Measurements from ENCODE around the gene RERE. TPM values are rescaled to one million over a fixed set of nuclear protein-coding genes. Genes with fewer than 3 reads are reported as not detected.

Gene RERE
- total RNA-seq, 1 experiment from 2014 or later = 40.6 TPM

DNA sequence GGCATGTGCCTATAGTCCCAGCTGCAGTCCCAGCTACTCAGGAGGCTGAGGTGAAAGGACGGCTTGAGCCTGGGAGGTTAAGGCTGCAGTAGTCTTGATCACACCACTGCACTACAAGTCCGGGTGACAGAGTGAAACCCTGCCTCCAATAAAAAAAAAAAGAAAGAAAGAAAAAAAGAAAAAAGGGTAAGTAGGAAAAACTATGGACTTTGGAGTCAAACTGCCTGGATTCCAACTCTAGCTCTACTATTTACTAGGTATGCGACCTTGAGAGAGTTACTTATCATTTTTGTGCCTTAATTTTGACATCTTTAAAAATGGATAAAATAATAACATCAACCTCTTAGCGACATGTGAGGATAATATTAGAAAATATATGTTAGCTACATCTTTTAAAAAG is 348.7 kb downstream of the RERE start:
- Histone ChIP-seq H3K9me3 (ENCODE audit: control insufficient read depth in 1 of 2, insufficient read depth in 1 of 2, low read depth in 1 of 2, low read length in 2 of 2) (no peaks in the 10 kb centered on the region), H3K4me2 (ENCODE audit: low read length) (no peak overlapping the region), H3K27me3 (ENCODE audit: insufficient read depth, low read length) (no peaks in the 10 kb centered on the region), H2AFZ (ENCODE audit: low read depth, low read length, poor library complexity, severe bottlenecking) (no peak overlapping the region), H3K4me1 (ENCODE audit: control insufficient read depth in 1 of 2, insufficient read depth in 2 of 2, low read length in 2 of 2) (peaks cover 24 to 37% of the 10 kb centered on the region in 2 experiments), H3K27ac (ENCODE audit: low read depth, low read length) (no peak overlapping the region), H3K36me3 (ENCODE audit: control insufficient read depth in 1 of 2, insufficient read depth in 2 of 2, low read length in 2 of 2) (no peaks in the 10 kb centered on the region), H3K79me2 (ENCODE audit: insufficient read depth, low read length) (no peaks in the 10 kb centered on the region), H3K9ac (ENCODE audit: low read length) (no peak overlapping the region), H4K20me1 (ENCODE audit: insufficient read depth) (no peaks in the 10 kb centered on the region), H3K4me3 (replicated peaks in 1 of 2; ENCODE audit: low read depth in 1 of 2, low read length in 2 of 2) (no peak overlapping the region), H3K9me2 (ENCODE audit: insufficient read depth) (no peaks in the 10 kb centered on the region)
- ChIA-PET CTCF (no interaction called here), RAD21 (ENCODE audit: low non-redundant PET in 1 of 2, low total read pairs in 2 of 2, uncharacterized antibody in 2 of 2, unreplicated experiment in 2 of 2) (interaction anchor here in 1 of 2 experiments (0.6 kb wide), 1 partner anchor 257 kb away, joined by 7 read pairs; no protein-coding TSS in a partner anchor), POLR2A (no interaction called here)
- intact Hi-C loops (cut with micrococcal nuclease) = no loop called here
- ATAC-seq (no peak), DNase-seq (ENCODE audit: low read depth, low spot score) (no peak)
- BruUV-seq (replicated peaks) = no TSS peak
- no peak for TF ChIP-seq YY1 (IDR thresholded peaks at IDR 0.05; ENCODE audit: extremely low read depth, insufficient replicate concordance, low read depth, low read length)
- no peak for TF ChIP-seq ZNF274 (IDR thresholded peaks at IDR 0.05; ENCODE audit: low read depth, low read length)
- TF ChIP-seq SRF (IDR thresholded peaks at IDR 0.05; ENCODE audit: low read depth) = no peak
- TF ChIP-seq, protein P1, sequence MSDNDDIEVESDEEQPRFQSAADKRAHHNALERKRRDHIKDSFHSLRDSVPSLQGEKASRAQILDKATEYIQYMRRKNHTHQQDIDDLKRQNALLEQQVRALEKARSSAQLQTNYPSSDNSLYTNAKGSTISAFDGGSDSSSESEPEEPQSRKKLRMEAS (IDR thresholded peaks at IDR 0.05) = no peak
- TF ChIP-seq SIN3A (IDR thresholded peaks at IDR 0.05; ENCODE audit: low read depth) = no peak
- no peak for TF ChIP-seq EGR1 (IDR thresholded peaks at IDR 0.05; ENCODE audit: low read depth)
- TF ChIP-seq, protein P2, sequence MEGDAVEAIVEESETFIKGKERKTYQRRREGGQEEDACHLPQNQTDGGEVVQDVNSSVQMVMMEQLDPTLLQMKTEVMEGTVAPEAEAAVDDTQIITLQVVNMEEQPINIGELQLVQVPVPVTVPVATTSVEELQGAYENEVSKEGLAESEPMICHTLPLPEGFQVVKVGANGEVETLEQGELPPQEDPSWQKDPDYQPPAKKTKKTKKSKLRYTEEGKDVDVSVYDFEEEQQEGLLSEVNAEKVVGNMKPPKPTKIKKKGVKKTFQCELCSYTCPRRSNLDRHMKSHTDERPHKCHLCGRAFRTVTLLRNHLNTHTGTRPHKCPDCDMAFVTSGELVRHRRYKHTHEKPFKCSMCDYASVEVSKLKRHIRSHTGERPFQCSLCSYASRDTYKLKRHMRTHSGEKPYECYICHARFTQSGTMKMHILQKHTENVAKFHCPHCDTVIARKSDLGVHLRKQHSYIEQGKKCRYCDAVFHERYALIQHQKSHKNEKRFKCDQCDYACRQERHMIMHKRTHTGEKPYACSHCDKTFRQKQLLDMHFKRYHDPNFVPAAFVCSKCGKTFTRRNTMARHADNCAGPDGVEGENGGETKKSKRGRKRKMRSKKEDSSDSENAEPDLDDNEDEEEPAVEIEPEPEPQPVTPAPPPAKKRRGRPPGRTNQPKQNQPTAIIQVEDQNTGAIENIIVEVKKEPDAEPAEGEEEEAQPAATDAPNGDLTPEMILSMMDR (IDR thresholded peaks at IDR 0.05 in 2 of 3, conservative IDR thresholded peaks at IDR 0.05 in 1 of 3; ENCODE audit: borderline replicate concordance in 1 of 3, insufficient read depth in 1 of 3, low read depth in 2 of 3, low read length in 2 of 3) = no peak
- TF ChIP-seq POLR2AphosphoS5 (IDR thresholded peaks at IDR 0.05; ENCODE audit: low read depth, low read length) = no peak
- no peak for TF ChIP-seq TCF7L2 (IDR thresholded peaks at IDR 0.05; ENCODE audit: borderline replicate concordance, extremely low read depth, insufficient read depth, insufficient read length)
- no peak for TF ChIP-seq ELF1 (IDR thresholded peaks at IDR 0.05; ENCODE audit: borderline replicate concordance, low read depth)
- no peak for TF ChIP-seq RAD21 (IDR thresholded peaks at IDR 0.05; ENCODE audit: low read depth)
- no peak for TF ChIP-seq ZFX (IDR thresholded peaks at IDR 0.05)
- no peak for TF ChIP-seq POLR2A (IDR thresholded peaks at IDR 0.05; ENCODE audit: borderline replicate concordance, extremely low read depth, insufficient read depth, insufficient read length)
- TF ChIP-seq, protein P3, sequence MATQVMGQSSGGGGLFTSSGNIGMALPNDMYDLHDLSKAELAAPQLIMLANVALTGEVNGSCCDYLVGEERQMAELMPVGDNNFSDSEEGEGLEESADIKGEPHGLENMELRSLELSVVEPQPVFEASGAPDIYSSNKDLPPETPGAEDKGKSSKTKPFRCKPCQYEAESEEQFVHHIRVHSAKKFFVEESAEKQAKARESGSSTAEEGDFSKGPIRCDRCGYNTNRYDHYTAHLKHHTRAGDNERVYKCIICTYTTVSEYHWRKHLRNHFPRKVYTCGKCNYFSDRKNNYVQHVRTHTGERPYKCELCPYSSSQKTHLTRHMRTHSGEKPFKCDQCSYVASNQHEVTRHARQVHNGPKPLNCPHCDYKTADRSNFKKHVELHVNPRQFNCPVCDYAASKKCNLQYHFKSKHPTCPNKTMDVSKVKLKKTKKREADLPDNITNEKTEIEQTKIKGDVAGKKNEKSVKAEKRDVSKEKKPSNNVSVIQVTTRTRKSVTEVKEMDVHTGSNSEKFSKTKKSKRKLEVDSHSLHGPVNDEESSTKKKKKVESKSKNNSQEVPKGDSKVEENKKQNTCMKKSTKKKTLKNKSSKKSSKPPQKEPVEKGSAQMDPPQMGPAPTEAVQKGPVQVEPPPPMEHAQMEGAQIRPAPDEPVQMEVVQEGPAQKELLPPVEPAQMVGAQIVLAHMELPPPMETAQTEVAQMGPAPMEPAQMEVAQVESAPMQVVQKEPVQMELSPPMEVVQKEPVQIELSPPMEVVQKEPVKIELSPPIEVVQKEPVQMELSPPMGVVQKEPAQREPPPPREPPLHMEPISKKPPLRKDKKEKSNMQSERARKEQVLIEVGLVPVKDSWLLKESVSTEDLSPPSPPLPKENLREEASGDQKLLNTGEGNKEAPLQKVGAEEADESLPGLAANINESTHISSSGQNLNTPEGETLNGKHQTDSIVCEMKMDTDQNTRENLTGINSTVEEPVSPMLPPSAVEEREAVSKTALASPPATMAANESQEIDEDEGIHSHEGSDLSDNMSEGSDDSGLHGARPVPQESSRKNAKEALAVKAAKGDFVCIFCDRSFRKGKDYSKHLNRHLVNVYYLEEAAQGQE (IDR thresholded peaks at IDR 0.05; ENCODE audit: low read depth) = no peak
- no peak for TF ChIP-seq CEBPB (IDR thresholded peaks at IDR 0.05; ENCODE audit: low read depth)
- no peak for TF ChIP-seq EZH2phosphoT487 (IDR thresholded peaks at IDR 0.05; ENCODE audit: borderline replicate concordance)
- no peak for TF ChIP-seq JUND (IDR thresholded peaks at IDR 0.05)
- TF ChIP-seq, protein P4, sequence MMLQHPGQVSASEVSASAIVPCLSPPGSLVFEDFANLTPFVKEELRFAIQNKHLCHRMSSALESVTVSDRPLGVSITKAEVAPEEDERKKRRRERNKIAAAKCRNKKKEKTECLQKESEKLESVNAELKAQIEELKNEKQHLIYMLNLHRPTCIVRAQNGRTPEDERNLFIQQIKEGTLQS (IDR thresholded peaks at IDR 0.05) = no peak
- TF ChIP-seq EZH2 (IDR thresholded peaks at IDR 0.05) = no peak
- no peak for TF ChIP-seq FOSL1 (IDR thresholded peaks at IDR 0.05; ENCODE audit: low read depth)
